ENCODE data around the gene PIP5K1B.

The PIP5K1B gene

DNA sequence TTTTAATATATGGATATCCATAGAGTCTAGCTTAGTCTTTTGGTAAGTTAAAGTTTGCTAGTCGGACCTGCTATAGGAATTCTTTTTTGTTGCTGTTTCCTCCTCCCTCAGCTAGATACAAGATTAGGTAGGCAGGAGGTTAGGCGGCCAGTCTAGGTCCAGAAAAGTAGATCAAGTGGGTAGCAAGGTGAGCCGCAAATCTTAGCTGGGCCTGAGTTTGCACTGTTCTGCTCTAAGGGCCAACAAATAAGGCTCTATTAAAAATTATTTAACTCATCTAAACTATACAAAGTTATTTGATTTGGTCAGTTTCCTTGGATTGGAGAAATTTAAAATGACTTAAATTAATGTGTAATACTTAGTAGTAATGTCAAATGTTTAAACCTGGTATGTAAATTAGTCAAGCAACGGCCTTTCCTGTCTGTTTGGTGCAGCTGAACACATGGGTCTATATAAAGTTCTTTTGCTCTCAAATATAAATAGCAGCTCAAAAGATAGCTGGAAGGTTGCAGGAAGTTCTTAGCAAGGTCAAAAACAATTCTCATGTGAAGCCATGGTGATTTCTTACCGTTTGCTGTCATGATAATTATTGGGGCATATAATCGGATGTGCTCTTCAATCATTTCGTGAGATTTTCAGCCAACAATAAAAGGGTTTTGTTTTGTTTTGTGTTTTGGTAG, 236.9 kb downstream of the PIP5K1B start:
- in situ Hi-C loops (cut with HindIII; ENCODE audit: low sequenced_read_pairs), result no loop called here

DNA sequence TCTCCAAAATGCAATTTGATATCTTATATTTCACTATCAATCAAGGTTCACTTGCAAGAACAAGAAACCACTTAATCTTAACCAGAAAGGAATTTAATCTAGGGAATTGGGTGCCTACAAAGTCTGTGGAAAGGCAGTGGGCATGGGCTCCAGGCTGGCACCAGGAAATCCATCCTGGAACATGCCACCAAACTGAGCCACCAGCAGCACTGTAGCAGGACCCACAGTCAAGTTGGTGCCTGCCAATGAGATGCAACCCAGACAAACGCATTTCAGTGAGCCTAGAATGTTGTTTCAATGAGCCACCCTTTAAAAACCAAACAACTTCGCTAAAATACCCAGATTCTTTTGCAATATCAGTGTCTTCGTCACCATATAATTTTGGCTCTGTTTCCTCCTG, 237.8 kb downstream of the PIP5K1B start:
- in situ Hi-C loops (cut with HindIII; ENCODE audit: low sequenced_read_pairs), result no loop called here

DNA sequence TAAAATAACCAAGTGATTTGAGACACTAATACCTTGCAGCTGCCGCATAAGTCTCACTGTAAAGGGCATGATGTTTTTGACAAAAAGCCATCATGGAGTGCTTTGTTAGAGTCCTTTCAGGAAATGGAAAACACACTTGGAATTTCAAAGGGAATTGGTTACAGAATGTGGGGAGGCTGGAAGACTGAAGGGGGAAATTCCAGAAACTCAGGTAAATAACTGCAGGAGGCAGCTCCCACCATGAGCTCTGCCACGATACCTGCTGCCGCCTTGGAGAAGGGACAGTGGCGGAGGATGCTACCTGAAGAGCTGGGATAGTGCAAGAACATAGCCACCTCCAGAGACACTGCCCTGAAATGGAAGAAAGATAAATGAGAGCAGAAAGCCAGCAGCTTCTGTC, 242.0 kb downstream of the PIP5K1B start:
- in situ Hi-C loops (cut with HindIII; ENCODE audit: low sequenced_read_pairs), result no loop called here

DNA sequence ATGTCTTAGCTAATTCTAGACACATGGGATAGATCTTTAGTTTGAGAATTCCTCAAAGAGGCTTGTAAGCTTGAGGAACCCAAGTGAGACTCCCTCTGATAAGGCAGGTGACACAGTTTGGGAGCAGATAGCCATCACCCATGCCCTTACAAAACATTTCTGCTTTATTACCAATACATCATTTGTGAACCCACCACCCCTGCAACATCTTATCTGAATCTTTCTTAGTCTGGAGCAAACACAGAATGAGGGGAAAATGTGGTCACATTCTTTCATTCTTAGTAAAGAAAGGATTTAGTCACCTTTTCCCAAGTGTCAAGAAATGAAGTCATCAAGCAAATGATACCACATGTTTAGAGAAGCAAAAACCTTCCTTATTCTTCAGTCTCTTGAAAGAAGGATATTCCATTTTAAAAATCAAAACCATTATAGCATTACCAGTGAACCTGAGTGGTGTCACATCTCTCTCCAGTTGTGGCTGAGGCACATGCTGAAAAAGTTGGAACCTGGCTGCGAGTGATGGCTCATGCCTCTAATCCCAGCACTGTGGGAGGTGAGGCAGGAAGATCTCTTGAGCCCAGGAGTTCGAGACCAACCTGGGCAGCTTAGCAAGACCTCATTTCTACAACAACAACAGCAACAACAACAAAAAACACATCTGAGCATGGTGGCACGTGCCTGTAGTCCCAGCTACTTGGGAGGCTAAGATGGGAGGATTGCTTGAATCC, 243.0 kb downstream of the PIP5K1B start:
- in situ Hi-C loops (cut with HindIII; ENCODE audit: low sequenced_read_pairs), result no loop called here

DNA sequence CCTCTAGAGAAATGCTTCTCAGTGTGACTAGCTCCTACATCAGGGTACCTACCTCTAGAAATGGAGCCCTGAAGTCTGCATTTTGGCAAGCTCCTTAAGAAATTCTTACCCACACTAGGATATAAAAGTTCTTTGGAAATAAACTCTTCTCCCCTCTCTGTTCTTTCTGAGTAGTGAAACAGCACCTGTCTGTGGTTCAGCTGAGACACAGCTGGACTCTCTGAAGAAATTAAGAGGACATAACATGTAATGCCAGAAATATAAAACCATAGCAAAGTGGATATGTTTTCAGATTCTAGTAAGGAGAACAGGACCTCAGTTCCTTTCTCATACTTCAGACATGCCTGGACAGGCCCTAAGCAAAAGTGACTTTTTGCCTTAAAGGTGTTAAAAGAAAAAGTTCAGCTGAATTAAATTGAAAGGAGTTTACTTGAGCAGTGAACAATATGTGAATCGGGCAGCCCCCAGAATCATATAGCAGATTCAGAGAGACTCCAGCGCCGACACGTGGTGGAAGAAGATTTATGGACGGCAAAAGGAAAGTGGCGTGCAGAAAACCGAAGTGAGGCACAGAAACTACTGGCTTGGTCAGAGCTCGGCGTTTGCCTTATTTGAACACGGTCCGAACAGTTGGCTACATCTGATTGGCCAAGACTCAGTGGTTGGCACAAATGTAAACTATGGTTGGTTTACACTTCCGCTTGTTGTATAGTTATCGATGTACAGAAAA, 244.4 kb downstream of the PIP5K1B start:
- in situ Hi-C loops (cut with HindIII; ENCODE audit: low sequenced_read_pairs), result no loop called here

DNA sequence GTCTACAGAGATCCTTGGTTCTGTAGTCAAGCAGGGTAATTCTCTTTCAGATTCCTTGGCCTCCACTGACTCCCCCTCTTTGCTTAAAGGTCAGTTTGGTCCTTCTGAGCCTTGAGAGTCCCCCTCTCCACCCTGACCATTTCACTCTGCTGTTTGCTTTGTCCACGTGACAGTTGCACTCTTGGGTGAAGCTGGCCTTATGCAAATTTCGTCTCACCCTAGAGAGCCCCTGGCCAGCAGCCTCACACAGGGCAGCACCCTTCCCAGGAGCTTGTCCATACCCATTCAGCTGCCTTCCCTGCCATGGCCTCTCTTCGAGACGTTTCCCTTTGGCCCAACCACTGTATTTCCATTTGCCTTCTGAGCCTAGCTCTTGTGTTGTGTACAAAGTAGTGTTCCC, 245.1 kb downstream of the PIP5K1B start:
- in situ Hi-C loops (cut with HindIII; ENCODE audit: low sequenced_read_pairs), result no loop called here

DNA sequence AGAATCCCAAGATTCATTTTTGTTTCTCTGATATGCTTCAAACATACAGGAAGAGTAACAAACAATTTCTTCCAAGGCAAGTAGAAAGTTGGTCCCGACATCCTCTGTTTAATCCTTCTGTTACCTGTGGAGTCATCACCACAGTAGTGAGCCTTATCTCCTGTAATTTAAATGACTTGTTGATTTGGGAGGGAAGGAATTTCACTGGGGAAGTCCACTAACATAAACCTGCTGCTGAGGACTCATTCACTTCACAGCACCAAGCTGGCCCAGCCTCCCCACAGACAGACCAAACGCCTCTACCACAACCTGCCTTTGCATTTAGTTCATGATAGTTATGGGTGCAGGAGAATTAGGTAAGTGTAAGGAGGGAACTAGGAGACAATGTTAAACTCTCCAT, 245.6 kb downstream of the PIP5K1B start:
- in situ Hi-C loops (cut with HindIII; ENCODE audit: low sequenced_read_pairs), result no loop called here

DNA sequence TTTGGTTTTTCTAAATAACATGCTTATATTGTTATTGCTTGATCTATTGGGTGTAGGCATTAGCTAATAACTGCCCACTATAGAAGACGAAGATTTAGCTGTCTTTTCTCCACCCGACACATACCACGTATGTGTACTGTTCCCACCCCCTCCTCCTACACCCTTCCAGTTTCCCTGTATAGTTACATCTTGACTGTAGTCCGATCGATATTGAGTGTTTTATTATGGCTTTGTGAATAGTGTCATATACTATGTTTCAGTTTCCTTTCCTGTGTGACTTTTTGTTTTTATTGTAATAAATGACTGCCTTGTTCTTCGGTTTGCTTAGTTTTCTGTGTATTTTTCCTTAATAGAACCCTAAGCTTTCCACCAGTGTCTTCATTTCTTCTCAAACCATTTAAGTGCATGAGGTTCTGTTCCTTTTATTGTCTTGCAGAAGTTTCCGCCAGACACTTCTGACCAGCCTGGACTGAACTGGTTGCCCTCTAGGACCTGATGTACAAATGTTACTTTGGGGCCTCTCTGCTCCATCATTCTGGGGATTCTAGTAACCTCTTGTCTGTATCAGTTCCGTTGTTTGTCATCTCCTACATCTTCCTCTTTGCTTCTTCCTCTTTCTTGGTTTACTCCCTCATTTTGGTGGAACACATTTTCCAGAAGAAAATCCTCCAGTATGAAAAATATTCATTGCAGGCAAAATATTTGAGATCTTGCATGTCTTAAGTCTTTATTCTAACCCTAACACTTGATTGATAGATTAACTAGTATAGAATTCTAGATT, 247.0 kb downstream of the PIP5K1B start:
- in situ Hi-C loops (cut with HindIII; ENCODE audit: low sequenced_read_pairs), result no loop called here

DNA sequence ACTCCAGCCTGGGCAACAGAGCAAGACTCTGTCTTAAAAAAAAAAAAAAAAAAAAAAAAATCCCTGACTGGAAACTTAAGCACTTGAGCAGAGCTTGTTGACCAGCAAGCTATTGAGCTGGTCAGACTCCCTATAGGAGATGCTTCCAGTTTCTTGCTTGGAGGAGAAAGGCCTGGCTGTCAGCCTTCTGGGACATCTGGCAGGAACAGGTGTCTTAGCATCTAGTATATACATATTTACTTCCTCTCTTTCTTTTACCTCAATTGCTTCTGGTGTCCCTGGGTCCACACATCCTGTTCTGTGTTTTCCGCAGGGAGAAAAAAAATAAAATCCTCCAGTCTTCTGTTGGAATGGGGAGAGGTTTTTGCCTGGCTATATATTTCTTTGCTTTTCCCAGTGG, 248.7 kb downstream of the PIP5K1B start:
- in situ Hi-C loops (cut with HindIII; ENCODE audit: low sequenced_read_pairs), result no loop called here

DNA sequence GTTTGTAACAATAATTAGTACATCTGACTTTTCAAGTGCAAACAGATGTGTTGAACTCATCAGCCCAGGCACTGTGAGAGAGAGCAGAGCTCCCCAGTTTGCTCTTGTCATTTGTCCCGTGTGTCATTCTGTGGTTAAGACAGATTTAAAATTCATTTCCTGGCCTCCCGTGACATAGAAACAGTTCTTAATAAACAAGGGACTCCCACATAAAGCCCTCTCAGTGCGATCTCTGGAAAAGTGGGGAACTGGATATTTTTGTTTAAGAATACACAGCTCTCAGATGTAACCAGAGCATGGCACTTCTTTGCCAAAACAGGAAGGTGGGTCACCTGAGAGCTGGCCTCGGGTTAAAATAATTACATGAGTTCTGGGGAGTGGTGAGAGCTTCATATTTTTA, 250.3 kb downstream of the PIP5K1B start:
- in situ Hi-C loops (cut with HindIII; ENCODE audit: low sequenced_read_pairs), result no loop called here

DNA sequence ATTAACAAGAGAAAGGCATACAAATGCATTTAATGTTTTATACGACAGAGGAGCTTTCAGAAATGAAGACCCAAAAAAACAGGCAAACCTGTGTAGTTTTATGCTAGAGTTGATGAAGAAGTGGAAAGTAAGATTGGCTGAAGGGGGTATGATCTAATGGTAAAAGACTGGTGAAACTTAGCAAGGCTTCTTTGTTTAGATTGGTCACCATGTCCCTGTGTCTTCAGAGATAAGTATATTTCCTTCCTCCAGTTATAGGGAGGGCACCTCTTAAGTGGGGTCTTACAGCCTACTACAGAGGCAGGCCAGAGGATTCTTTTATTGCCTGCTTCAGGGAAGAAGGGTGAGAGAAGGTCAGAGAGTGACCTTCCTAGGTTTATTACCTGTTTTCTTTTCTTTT, 252.4 kb downstream of the PIP5K1B start:
- in situ Hi-C loops (cut with HindIII; ENCODE audit: low sequenced_read_pairs), result no loop called here

DNA sequence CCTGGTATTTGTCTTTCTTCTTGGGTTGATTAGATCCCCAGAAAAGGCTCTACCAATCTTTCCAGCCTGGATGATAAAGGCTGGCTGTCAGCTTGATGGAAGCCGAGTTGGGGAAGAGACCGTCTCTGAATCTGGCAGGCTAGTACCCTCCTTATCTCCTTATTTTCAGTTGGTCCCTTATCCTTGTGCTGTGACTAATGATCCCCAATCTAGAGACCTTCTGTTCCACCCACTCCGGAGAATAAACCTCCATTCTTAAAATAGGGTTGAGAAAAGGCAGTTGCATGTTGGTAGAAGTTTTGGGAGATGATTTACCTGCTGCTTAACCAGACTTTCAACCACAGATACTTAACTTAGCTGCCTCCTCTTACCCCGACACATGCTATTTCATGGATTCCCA, 256.5 kb downstream of the PIP5K1B start:
- in situ Hi-C loops (cut with HindIII; ENCODE audit: low sequenced_read_pairs), result no loop called here

DNA sequence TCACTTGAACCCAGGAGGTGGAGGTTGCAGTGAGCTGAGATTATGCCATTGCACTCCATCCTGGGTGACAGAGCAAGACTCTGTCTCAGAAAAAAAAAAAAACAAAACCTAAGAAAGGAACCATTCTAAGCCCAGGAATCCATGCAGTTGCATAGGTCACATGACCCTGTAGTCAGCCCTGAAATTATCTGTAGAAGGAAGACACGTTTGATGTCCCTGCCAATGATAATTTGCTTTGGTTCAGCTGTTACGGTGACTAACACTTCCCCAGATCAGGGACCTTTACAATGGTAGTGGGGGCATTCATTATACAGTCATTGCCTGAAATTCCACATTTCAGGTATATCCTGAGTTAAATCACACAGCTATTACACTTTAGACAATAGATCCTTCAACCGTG, 258.4 kb downstream of the PIP5K1B start:
- in situ Hi-C loops (cut with HindIII; ENCODE audit: low sequenced_read_pairs), result no loop called here

DNA sequence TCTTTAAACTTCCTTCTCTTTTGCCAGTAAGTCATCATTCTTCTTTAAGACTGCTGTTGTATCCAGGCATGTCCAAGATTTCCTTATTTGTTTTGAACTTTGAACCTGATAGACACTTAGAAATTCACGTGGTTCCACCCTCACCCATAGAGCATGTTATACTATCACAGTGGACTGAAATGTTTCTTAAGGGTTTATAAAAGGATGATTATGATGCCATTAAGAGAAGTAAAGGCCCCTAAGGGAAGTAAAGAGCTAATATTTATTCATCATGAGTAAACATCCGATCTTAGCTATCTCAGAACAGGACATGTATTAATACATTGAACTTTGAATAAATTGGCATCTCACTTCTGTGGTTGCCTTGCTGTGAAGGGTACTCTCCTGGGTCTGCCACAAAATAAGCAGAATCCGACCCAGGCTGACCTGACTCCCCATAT, 259.1 kb downstream of the PIP5K1B start:
- in situ Hi-C loops (cut with HindIII; ENCODE audit: low sequenced_read_pairs), result no loop called here

DNA sequence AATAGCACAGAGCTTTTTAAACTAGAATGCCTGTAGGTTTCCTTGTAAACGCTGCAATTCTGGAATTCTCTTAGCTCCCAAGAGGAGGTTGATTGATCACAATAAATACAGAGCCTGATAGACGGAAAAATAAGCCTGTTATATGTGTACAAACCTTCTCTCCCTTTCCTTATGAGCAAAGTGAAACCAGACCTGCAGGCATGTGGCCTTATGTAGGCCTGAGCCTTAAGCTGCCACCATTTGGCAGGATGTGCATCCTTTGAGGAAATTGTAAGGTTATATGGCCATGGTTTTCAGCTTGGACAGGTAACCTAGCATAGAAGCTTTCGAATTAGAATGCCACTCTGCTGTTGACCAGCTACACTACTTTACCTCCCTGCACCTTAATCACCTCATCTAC, 259.7 kb downstream of the PIP5K1B start:
- in situ Hi-C loops (cut with HindIII; ENCODE audit: low sequenced_read_pairs), result no loop called here

DNA sequence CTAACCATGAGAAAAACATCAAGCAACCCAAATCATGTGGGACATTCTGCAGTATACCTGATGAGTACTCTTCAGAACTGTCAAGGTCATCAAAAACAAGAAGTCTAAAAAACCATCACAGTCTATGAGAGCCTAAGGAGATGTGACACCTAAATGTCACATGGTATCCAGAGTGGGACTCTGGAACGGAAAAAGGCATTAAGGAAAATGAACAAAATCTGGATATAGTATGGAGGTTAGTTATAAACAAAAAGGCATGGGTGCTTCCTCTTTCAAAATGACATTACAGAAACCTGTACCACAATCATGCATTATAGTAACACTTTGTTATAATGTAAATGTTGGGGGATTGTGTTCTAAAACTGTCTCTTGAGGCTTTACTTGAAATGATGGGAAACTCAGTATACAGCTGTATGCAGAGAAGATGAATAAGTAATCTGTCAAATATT, 261.5 kb downstream of the PIP5K1B start:
- in situ Hi-C loops (cut with HindIII; ENCODE audit: low sequenced_read_pairs), result no loop called here

DNA sequence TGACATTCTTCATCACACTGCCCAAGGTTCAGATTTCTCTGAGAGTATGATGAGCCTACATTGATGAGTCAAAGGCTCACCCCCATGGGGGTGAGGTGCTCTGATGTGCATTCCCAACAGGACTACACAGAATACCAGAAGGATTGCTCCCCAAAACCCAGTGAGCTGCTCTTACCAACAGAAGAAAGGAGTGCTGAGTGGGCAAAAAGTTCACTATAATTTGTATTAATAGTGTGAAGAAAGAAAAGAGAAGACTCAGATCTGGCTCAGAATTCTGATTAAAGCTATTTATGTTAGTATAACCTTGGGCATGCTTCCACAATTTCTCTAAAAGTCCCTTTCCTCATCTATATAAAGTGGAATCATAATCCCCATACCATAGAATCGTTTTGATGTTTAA, 262.8 kb downstream of the PIP5K1B start:
- in situ Hi-C loops (cut with HindIII; ENCODE audit: low sequenced_read_pairs), result no loop called here

DNA sequence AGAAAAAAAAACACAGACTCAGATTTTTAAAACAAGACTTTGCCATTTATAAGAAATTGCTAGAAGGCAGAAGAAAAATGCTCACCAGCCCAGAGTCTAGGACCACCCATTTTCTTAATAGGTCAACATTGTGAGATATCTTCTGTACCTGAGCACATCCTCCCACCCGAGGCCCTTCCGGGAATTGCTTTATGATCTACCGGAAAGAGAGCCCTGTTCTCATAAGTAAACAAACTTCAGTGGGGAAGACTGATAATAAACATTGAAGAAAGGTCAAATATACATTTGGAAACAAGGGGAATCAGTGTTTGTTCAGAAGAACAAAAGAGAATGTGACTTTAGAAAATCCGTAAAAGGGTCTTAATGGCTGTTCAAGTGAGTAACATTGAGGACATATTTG, 264.5 kb downstream of the PIP5K1B start:
- in situ Hi-C loops (cut with HindIII; ENCODE audit: low sequenced_read_pairs), result no loop called here

DNA sequence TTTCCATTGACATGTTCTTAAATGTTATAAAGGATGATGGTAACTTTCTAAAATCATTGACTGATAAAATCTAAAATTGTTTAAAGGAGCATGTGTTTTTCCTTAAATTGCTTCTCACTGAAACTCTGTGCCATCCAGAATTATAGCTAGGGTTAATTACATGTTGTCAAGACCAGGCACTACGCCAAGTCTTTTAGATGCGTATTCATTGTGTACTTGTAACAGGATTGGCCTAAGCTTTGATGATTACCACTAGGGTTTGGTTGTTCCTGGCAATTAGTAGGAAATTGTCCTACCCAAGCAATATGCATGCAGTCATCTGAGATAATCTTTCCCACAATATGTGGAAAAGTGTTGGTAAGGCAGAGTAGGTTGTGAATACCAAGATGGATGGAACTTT, 265.1 kb downstream of the PIP5K1B start:
- in situ Hi-C loops (cut with HindIII; ENCODE audit: low sequenced_read_pairs), result loop anchor here (10.0 kb wide), 2 partner anchors 55 to 265 kb away; partner anchors contain the start of gene PIP5K1B

DNA sequence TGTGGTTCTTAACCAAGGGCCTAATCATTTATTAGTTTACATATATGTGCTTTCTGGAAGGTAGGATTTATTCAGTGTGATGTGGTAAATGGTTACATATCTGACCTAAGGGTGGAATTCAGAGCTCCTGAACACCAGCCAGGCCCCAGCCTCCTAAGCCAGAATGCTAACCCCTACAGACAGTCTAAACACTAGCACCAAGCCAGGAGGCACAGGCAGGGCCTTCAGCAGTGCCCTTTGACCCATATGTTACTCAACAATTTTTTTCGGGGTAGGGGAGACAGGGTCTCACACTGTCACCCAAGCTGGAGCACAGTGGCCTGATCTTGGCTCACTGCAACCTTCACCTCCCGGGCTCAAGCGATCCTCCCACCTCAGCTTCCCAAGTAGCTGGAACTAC, 268.6 kb downstream of the PIP5K1B start:
- in situ Hi-C loops (cut with HindIII; ENCODE audit: low sequenced_read_pairs), result loop anchor here (10.0 kb wide), 2 partner anchors 51 to 269 kb away; partner anchors contain the start of gene PIP5K1B

DNA sequence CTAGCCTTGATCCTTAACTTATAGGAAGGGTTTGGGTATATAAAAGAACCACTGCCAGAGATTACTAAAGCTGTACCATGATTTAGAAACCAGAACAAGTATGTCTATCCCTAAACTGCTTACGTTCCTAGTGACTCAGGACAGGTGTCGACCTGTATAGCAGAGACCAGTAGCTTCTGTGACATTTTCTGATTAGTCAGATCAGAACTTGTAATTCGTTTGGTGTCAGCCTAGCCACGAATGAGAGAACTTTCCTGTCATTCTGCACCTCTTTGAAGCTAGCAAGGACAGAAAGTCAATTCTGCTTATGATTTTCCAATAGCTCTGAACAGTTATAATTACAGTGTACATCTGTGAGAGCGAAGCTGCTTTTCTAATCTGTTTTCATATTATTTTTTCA, 269.4 kb downstream of the PIP5K1B start:
- in situ Hi-C loops (cut with HindIII; ENCODE audit: low sequenced_read_pairs), result loop anchor here (10.0 kb wide), 2 partner anchors 50 to 270 kb away; partner anchors contain the start of gene PIP5K1B
